Measurements from ENCODE around the gene KCNK4.
"Not testable (repeated sequence)": the region's sequence is repeated elsewhere in the genome, so short reads cannot be mapped to it uniquely, and the experiment has no call there.

Gene KCNK4

GRCh38 chr11:64307795-64308194 is 16.7 kb downstream of the KCNK4 start:
- not testable (repeated sequence) for DNase-seq (ENCODE audit: low read depth, low spot score); H3K9me3 ChIP-seq (ENCODE audit: control insufficient read depth, insufficient read depth, low read length); H3K27ac ChIP-seq (ENCODE audit: low read length); H3K27me3 ChIP-seq (ENCODE audit: control insufficient read depth, insufficient read depth, low read length); H3K4me3 ChIP-seq (ENCODE audit: low read length); H3K36me3 ChIP-seq (ENCODE audit: control insufficient read depth, insufficient read depth, low read length); H3K4me1 ChIP-seq (ENCODE audit: control insufficient read depth, insufficient read depth, low read length)
- no CpG with 5 or more reads among the region's 5 CpGs for WGBS (ENCODE audit: insufficient coverage, insufficient read length)

DNA sequence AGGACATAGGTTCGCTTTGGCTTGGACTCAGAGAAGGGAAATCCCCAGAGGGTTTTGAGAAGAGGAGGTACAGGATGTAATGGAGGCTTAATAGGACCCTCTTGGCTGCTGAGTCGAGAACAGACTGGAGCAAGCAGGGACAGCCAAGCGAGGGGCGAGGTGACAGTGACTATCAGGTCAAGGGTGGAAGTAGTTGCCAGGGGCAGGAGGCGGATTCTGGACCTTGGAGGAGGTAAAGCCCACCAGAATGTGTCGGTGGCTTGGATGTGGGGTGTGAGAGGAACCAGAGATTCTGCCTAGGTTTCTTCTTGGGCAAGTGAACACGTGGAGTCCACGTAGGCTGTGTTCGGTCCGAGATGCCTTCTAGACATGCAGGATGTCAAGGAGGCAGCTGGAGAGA is 21.8 kb downstream of the KCNK4 start:
- no peaks in the 10 kb centered on the region for H3K9me3 ChIP-seq (ENCODE audit: control insufficient read depth, insufficient read depth, low read length)

GRCh38 chr11:64313491-64314145 is 22.5 kb downstream of the KCNK4 start:
- Histone ChIP-seq H3K27me3 (ENCODE audit: control insufficient read depth, insufficient read depth, low read length) (no peaks in the 10 kb centered on the region), H3K4me1 (ENCODE audit: control insufficient read depth, insufficient read depth, low read length) (no peaks in the 10 kb centered on the region), H3K36me3 (ENCODE audit: control insufficient read depth, insufficient read depth, low read length) (peaks cover 4% of the 10 kb centered on the region), H3K4me3 (ENCODE audit: low read length) (no peak overlapping the region), H3K9me3 (ENCODE audit: control insufficient read depth, insufficient read depth, low read length) (no peaks in the 10 kb centered on the region), H3K27ac (ENCODE audit: low read length) (no peak overlapping the region)
- WGBS (ENCODE audit: insufficient coverage, insufficient read length), result no CpG with 5 or more reads among the region's 18 CpGs
- no peak for DNase-seq (ENCODE audit: low read depth, low spot score)

More for the DNA sequence above, 21.8 kb downstream of the KCNK4 start:
- Histone ChIP-seq H3K27me3 (ENCODE audit: control insufficient read depth, insufficient read depth, low read length) (no peaks in the 10 kb centered on the region), H3K27ac (ENCODE audit: low read length) (no peak overlapping the region), H3K4me1 (ENCODE audit: control insufficient read depth, insufficient read depth, low read length) (no peaks in the 10 kb centered on the region), H3K36me3 (ENCODE audit: control insufficient read depth, insufficient read depth, low read length) (peaks cover 4% of the 10 kb centered on the region), H3K4me3 (ENCODE audit: low read length) (no peak overlapping the region)
- DNase-seq (ENCODE audit: low read depth, low spot score), result no peak
- WGBS (ENCODE audit: insufficient coverage, insufficient read length), result no CpG with 5 or more reads among the region's 10 CpGs

- Histone ChIP-seq H3K4me3 (ENCODE audit: low read length) (no peak overlapping the region), H3K27me3 (ENCODE audit: control insufficient read depth, insufficient read depth, low read length) (no peaks in the 10 kb centered on the region), H3K9me3 (ENCODE audit: control insufficient read depth, insufficient read depth, low read length) (no peaks in the 10 kb centered on the region), H3K27ac (ENCODE audit: low read length) (no peak overlapping the region), H3K4me1 (ENCODE audit: control insufficient read depth, insufficient read depth, low read length) (peaks cover 3% of the 10 kb centered on the region; the same call in 1 of the 2 replicates), H3K36me3 (ENCODE audit: control insufficient read depth, insufficient read depth, low read length) (peaks cover 4% of the 10 kb centered on the region)
- no CpG with 5 or more reads among the region's 19 CpGs for WGBS (ENCODE audit: insufficient coverage, insufficient read length)
- DNase-seq (ENCODE audit: low read depth, low spot score), result no peak
Measured at GRCh38 chr11:64314146-64314804, 23.2 kb downstream of the KCNK4 start.

GRCh38 chr11:64314805-64315561 is 23.9 kb downstream of the KCNK4 start:
- no CpG with 5 or more reads among the region's 24 CpGs for WGBS (ENCODE audit: insufficient coverage, insufficient read length)

DNA sequence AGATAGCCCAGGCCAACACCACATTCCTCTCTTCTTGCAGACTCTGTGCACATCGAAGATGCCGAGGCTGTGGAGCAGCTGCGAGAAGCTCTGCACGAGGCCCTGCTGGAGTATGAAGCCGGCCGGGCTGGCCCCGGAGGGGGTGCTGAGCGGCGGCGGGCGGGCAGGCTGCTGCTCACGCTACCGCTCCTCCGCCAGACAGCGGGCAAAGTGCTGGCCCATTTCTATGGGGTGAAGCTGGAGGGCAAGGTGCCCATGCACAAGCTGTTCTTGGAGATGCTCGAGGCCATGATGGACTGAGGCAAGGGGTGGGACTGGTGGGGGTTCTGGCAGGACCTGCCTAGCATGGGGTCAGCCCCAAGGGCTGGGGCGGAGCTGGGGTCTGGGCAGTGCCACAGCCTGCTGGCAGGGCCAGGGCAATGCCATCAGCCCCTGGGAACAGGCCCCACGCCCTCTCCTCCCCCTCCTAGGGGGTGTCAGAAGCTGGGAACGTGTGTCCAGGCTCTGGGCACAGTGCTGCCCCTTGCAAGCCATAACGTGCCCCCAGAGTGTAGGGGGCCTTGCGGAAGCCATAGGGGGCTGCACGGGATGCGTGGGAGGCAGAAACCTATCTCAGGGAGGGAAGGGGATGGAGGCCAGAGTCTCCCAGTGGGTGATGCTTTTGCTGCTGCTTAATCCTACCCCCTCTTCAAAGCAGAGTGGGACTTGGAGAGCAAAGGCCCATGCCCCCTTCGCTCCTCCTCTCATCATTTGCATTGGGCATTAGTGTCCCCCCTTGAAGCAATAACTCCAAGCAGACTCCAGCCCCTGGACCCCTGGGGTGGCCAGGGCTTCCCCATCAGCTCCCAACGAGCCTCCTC is 24.8 kb downstream of the KCNK4 start:
- H3K4me3 ChIP-seq (ENCODE audit: low read length); H3K27me3 ChIP-seq (ENCODE audit: control insufficient read depth, insufficient read depth, low read length); H3K4me1 ChIP-seq (ENCODE audit: control insufficient read depth, insufficient read depth, low read length); DNase-seq (ENCODE audit: low read depth, low spot score); H3K9me3 ChIP-seq (ENCODE audit: control insufficient read depth, insufficient read depth, low read length); H3K27ac ChIP-seq (ENCODE audit: low read length); H3K36me3 ChIP-seq (ENCODE audit: control insufficient read depth, insufficient read depth, low read length): not testable (repeated sequence)
- WGBS (ENCODE audit: insufficient coverage, insufficient read length), result no CpG with 5 or more reads among the region's 25 CpGs

More at GRCh38 chr11:64314805-64315561, 23.9 kb downstream of the KCNK4 start:
- Histone ChIP-seq H3K36me3 (ENCODE audit: control insufficient read depth, insufficient read depth, low read length) (peaks cover 4% of the 10 kb centered on the region), H3K4me3 (ENCODE audit: low read length) (no peak overlapping the region), H3K27me3 (ENCODE audit: control insufficient read depth, insufficient read depth, low read length) (no peaks in the 10 kb centered on the region), H3K27ac (ENCODE audit: low read length) (no peak overlapping the region), H3K9me3 (ENCODE audit: control insufficient read depth, insufficient read depth, low read length) (no peaks in the 10 kb centered on the region), H3K4me1 (ENCODE audit: control insufficient read depth, insufficient read depth, low read length) (peaks cover 3% of the 10 kb centered on the region; the same call in 1 of the 2 replicates)
- no peak for DNase-seq (ENCODE audit: low read depth, low spot score)

- peaks cover 11% of the 10 kb centered on the region for H3K36me3 ChIP-seq (ENCODE audit: control insufficient read depth, insufficient read depth, low read length)
- no peak for DNase-seq (ENCODE audit: low read depth, low spot score)
- peaks cover 3% of the 10 kb centered on the region; the same call in 1 of the 2 replicates for H3K4me1 ChIP-seq (ENCODE audit: control insufficient read depth, insufficient read depth, low read length)
- H3K27ac ChIP-seq (ENCODE audit: low read length), result no peak overlapping the region
- no CpG with 5 or more reads among the region's 32 CpGs for WGBS (ENCODE audit: insufficient coverage, insufficient read length)
- H3K27me3 ChIP-seq (ENCODE audit: control insufficient read depth, insufficient read depth, low read length), result no peaks in the 10 kb centered on the region
- no peaks in the 10 kb centered on the region for H3K9me3 ChIP-seq (ENCODE audit: control insufficient read depth, insufficient read depth, low read length)
- H3K4me3 ChIP-seq (ENCODE audit: low read length), result peak overlapping the region; percentile 67; the same call in 1 of the 2 replicates
Measured at GRCh38 chr11:64316672-64317324, 25.7 kb downstream of the KCNK4 start.

GRCh38 chr11:64317325-64317960 is 26.3 kb downstream of the KCNK4 start, which contains the start of gene TRMT112:
Gene TRMT112 (minus strand): TSS chr11:64317559. CDS start chr11:64317526, 33 bp downstream.
- DNase-seq (ENCODE audit: low read depth, low spot score), result peak; percentile 97
- no peaks in the 10 kb centered on the region for H3K27me3 ChIP-seq (ENCODE audit: control insufficient read depth, insufficient read depth, low read length)
- H3K36me3 ChIP-seq (ENCODE audit: control insufficient read depth, insufficient read depth, low read length), result peaks cover 15% of the 10 kb centered on the region
- peaks cover 3% of the 10 kb centered on the region; the same call in 1 of the 2 replicates for H3K4me1 ChIP-seq (ENCODE audit: control insufficient read depth, insufficient read depth, low read length)
- no peaks in the 10 kb centered on the region for H3K9me3 ChIP-seq (ENCODE audit: control insufficient read depth, insufficient read depth, low read length)
- H3K4me3 ChIP-seq (ENCODE audit: low read length), result peak within 1 kb of the TSS; percentile 67
- no CpG with 5 or more reads among the region's 43 CpGs for WGBS (ENCODE audit: insufficient coverage, insufficient read length)
- H3K27ac ChIP-seq (ENCODE audit: low read length), result no peak within 1 kb of the TSS

DNA sequence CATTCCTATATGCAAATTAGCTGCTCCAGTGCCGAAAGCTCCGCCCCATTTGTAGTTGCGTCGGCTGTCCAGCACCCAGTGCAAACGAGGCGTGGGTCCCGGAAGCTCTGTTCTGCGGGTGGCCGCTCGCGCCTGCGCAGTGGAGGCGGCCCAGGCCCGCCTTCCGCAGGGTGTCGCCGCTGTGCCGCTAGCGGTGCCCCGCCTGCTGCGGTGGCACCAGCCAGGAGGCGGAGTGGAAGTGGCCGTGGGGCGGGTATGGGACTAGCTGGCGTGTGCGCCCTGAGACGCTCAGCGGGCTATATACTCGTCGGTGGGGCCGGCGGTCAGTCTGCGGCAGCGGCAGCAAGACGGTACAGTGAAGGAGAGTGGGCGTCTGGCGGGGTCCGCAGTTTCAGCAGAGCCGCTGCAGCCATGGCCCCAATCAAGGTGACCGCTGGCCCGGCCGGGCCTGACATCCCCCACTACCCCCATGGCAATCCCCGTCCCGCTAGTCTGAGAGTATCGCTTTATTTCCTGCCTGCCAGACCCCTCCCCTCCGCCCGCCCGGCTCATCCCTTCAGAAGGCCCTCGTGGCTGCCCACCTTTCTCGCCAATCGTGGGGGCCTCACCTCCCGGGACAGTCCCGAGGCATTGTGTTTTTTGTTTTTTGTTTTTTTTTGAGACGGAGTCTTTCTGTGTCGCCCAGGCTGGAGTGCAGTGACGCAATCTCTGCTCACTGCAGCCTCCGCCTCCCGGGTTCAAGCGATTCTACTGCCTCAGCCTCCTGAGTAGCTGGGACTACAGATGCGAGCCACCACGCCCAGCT is 27.1 kb downstream of the KCNK4 start, which contains the start of gene PRDX5:
Gene PRDX5, plus strand, starts transcription at position 161 of the 805 bp plus-strand sequence. Its CDS starts 95 bp downstream, at position 256.
- H3K4me3 ChIP-seq (ENCODE audit: low read length), result peak within 1 kb of the TSS; percentile 67
- H3K36me3 ChIP-seq (ENCODE audit: control insufficient read depth, insufficient read depth, low read length), result peaks cover 18% of the 10 kb centered on the region
- H3K27ac ChIP-seq (ENCODE audit: low read length), result no peak within 1 kb of the TSS
- peaks cover 3% of the 10 kb centered on the region; the same call in 1 of the 2 replicates for H3K4me1 ChIP-seq (ENCODE audit: control insufficient read depth, insufficient read depth, low read length)
- no peaks in the 10 kb centered on the region for H3K9me3 ChIP-seq (ENCODE audit: control insufficient read depth, insufficient read depth, low read length)
- DNase-seq (ENCODE audit: low read depth, low spot score), result no peak
- no peaks in the 10 kb centered on the region for H3K27me3 ChIP-seq (ENCODE audit: control insufficient read depth, insufficient read depth, low read length)
- WGBS (ENCODE audit: insufficient coverage, insufficient read length), result no CpG with 5 or more reads among the region's 61 CpGs

Data from iPS DF 6.9 (cell line).